HUES64 (cell line): ENCODE measurements around the gene CA4.
"Not testable (repeated sequence)": the region's sequence is repeated elsewhere in the genome, so short reads cannot be mapped to it uniquely, and the experiment has no call there.

Source experiments
- H3K27ac ChIP-seq: 2 replicates; pipeline ENCODE4 v1.7.0; 2013; ENCODE audit warnings: low read depth, low read length, inconsistent platforms
- H3K27me3 ChIP-seq: 2 replicates; pipeline ENCODE4 v1.6.1; 2013; ENCODE audit warnings: mild to moderate bottlenecking, low read length; ENCODE audit not compliant: insufficient read depth
- H3K36me3 ChIP-seq: 2 replicates; pipeline ENCODE4 v1.6.1; 2013; ENCODE audit warnings: mild to moderate bottlenecking, low read length; ENCODE audit not compliant: insufficient read depth
- H3K4me1 ChIP-seq: 2 replicates; pipeline ENCODE4 v1.6.1; 2013; ENCODE audit warnings: mild to moderate bottlenecking, low read length, moderate library complexity; ENCODE audit not compliant: insufficient read depth
- H3K4me3 ChIP-seq: 2 replicates; pipeline ENCODE4 v1.5.1; 2013; ENCODE audit warnings: mild to moderate bottlenecking, low read length, moderate library complexity
- H3K9ac ChIP-seq: 2 replicates; pipeline ENCODE4 v1.6.1; 2013; ENCODE audit warnings: mild to moderate bottlenecking, low read depth, low read length
- H3K9me3 ChIP-seq: 2 replicates; pipeline ENCODE4 v1.6.1; 2013; ENCODE audit warnings: low read depth, low read length; ENCODE audit not compliant: insufficient read depth
- WGBS: fragments of 150-250, 120-280 bp; methylation state at CpG from one replicate; pipeline ENCODE4 v1.1.7; 2013; ENCODE audit warnings: missing lambda C conversion rate; 5-methylcytosine and 5-hydroxymethylcytosine counted together

CA4 gene

DNA sequence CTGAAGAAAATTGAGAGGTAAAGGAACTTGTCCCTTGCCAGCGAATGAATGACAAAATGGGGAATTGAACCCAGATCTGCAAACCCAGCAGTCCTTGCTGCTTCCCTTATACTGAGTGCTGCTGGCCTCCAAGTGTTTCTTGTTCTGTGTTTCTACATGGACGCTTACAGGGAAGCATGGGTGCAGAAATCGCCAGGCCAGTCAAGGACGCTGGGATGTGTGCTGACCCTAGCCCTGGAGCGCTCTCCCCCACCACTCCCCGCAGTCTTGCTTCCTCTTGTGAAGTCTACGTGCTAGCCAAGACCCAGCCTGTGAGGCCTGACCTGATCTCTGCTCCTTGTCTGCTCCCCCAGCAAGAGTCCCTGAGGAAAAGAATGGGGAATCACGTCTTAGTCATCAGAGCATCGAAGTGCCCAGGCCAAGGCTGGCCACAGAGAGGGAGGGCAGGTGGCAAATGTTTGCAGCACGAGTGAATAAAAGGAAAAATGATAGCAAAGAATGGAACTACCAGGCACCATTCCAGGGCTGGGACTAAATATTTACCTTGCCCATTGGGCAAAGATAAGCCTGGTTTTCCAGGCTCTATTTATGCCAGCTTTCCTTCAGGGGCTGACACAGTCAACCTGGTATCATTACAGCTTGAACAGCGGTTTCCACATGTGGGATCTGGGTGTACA lies 17.4 kb downstream of the CA4 start:
- H3K27ac ChIP-seq: no peak overlapping the region
- no peak overlapping the region for H3K4me3 ChIP-seq
- no peak overlapping the region for H3K9ac ChIP-seq
- H3K36me3 ChIP-seq: no peaks in the 10 kb centered on the region
- peaks cover 11% of the 10 kb centered on the region for H3K4me1 ChIP-seq
- 79% methylated on average over 11 of the region's 11 CpGs for WGBS
- H3K27me3 ChIP-seq: no peaks in the 10 kb centered on the region
- no peaks in the 10 kb centered on the region for H3K9me3 ChIP-seq

DNA sequence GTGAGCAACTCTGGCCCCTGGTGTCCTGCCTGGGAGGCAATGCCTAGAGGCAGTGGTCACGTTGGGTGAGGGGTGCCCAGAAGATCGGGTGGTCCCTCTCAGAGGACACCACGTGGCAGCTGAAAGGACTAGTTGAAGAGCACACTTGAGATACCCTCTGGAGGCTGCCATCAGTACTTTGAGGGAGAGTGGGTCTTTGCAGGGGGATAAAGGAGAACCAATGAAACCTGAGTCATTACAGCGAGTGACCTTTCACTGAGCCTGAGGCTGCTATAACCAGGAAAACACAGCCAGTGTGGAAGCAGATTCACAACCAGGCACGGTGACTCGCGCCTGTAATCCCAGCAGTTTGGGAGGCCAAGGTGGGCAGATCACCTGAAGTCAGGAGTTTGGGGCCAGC lies 18.9 kb downstream of the CA4 start:
- Histone ChIP-seq H3K9ac (no peak overlapping the region), H3K27me3 (no peaks in the 10 kb centered on the region), H3K9me3 (no peaks in the 10 kb centered on the region), H3K4me1 (no peaks in the 10 kb centered on the region), H3K36me3 (no peaks in the 10 kb centered on the region), H3K4me3 (no peak overlapping the region), H3K27ac (no peak overlapping the region)
- WGBS: 78% methylated on average over 7 of the region's 7 CpGs

DNA sequence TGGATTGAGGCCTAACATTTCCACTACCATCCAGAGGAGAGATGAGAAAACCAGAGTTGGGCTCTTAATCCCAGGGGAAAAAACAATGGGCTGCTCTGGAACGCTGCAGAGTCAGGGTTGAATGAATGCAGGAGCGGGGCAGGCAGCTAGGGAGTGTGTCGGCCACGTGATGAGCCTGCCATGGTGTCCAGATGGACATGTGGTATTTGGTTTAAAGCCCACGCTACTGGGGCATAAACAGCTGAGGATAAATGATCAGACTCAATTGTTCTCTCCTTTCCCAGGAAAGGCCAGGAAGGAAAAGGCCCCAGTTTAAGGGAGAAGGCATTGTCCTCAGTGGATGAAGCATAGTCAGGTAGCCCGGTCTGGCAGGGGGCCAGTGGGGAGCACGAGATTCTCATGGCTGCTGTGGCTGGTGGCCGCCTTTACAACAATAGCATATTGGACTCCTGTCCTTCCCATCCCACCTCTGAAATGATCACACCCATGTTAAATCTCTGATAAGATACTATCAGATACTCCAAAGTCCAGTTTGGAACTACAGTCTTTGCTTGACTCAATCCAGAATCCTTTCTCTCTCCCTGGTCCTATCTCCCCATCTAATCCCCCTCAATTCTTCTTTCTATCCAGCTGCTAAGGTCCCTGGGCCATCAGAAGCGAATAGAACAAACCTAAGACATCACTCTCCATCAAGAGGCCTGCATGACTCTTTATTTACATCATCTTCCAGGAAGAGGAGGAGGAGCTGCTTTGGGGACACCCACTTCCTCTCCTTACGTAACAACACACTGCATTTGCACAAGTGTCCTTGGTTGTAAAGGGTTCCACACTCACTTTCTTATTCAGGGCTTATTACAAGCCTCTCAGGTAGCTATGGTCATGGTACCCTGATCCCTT lies 20.4 kb downstream of the CA4 start:
- Histone ChIP-seq H3K27ac (no peak overlapping the region), H3K4me1 (no peaks in the 10 kb centered on the region), H3K9me3 (no peaks in the 10 kb centered on the region), H3K9ac (no peak overlapping the region), H3K27me3 (no peaks in the 10 kb centered on the region), H3K36me3 (no peaks in the 10 kb centered on the region), H3K4me3 (no peak overlapping the region)
- WGBS: 86% methylated on average over 9 of the region's 10 CpGs

DNA sequence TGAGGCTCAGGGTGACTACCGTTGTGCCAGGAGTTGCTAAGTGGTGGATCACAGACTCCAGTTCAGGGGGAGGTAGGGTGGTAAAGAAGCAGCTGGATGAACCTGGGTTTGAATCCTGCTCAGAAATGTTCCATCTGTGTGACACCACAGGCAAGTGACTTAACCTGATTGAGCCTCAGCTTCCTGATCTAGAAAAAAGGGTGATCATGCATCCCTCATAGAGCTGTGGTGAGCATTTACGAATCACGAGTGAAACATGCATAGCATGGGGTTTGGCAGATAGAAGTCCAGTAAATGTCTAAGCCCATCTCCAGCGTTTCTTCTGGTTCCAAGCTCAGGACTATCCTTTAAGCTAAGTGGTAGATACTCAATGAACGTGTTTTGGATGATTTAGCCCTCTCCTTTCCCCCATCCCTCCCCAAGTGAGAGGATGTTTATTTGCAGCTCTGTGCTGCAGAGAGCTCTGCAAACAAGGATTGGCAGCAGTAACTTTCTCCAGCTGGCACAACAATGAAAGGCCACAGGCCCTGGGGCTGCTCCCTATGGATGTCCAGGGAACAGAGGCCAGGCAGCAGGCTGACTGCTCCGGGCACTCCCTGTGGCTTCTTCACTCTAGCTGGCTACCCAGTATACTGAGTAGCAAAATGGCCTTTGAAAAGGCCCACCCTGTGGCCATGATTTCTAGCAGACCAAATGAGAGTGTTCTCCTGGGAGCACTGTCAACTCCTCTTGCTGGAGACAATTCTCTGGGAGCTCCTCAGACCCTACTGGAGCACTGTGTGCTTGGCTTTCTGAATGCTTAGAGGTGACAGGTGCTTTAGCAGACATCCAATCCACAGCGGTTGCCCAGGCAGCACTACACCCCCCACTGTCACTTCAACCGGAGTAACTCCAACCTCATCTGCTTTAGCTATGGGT lies 21.3 kb downstream of the CA4 start:
- Histone ChIP-seq H3K4me1 (no peaks in the 10 kb centered on the region), H3K9ac (no peak overlapping the region), H3K27ac (no peak overlapping the region), H3K4me3 (no peak overlapping the region), H3K27me3 (no peaks in the 10 kb centered on the region), H3K36me3 (no peaks in the 10 kb centered on the region), H3K9me3 (no peaks in the 10 kb centered on the region)
- 74% methylated on average over 7 of the region's 8 CpGs for WGBS

DNA sequence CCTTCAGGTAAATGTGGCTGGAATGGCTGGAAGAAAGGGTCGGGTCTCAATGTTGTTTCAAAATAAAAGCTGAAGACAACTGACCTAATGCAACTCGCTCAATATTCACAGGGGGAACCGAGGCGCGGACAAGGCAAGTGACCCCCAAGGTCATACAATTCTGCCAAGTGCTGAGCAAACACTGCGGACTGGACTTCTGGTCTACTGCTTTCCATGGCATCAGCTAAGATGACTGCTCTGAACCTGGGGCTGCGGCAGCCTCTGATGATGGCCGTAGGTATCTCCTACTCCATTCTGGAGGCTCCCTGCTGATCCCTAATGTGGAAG lies 21.9 kb downstream of the CA4 start:
- no peak overlapping the region for H3K4me3 ChIP-seq
- H3K27me3 ChIP-seq: no peaks in the 10 kb centered on the region
- no peaks in the 10 kb centered on the region for H3K4me1 ChIP-seq
- H3K27ac ChIP-seq: no peak overlapping the region
- no peak overlapping the region for H3K9ac ChIP-seq
- no peaks in the 10 kb centered on the region for H3K9me3 ChIP-seq
- WGBS: 91% methylated on average over 8 of the region's 8 CpGs
- H3K36me3 ChIP-seq: no peaks in the 10 kb centered on the region

DNA sequence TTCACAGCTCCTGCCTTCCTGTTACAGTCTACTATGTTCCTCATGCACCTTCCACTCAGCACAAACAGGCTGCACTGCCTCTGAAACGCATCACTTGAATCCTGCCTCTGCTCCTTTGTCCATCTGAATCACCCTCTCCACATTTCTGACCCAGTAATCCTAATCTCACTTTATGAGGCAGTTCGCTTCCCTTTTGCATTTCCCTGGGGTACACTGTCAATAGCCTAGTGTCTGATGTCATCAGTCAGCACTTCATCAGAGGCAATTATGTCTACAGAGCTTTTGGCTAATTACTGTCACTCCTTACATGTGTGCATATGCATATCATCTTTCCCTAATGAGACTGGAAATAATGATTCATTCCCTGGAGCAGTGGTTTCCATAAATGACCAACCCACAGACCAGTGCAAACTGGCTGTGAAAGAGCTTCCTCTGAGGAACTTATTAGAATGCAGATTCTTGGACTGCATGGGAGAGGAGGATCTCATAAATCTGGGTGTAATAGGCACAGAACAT lies 23.6 kb downstream of the CA4 start:
- no peak overlapping the region for H3K27ac ChIP-seq
- no peaks in the 10 kb centered on the region for H3K9me3 ChIP-seq
- WGBS: 92% methylated on average over 2 of the region's 2 CpGs
- no peak overlapping the region for H3K4me3 ChIP-seq
- H3K4me1 ChIP-seq: no peaks in the 10 kb centered on the region
- no peaks in the 10 kb centered on the region for H3K27me3 ChIP-seq
- H3K9ac ChIP-seq: no peak overlapping the region
- peaks cover 11% of the 10 kb centered on the region for H3K36me3 ChIP-seq

DNA sequence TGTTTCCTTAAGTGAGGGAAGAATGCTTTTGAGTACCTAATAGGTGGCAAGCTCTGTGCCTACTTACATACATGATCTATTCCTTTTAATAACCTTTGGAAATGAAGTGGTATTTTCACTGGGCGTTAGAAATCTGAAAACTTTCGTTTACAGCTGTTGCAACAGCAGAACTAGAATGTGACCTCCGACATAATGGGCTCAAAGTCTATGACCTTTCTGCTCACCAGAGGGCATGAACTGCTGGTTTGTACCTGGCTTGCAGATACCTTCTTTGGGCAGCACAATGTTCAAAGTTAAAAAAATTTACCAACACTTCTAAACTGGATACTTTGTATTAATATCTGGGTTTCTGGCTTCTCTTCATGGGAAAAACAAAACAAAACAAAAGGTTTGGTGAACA lies 24.3 kb downstream of the CA4 start:
- Histone ChIP-seq H3K9me3 (no peaks in the 10 kb centered on the region), H3K36me3 (peaks cover 18% of the 10 kb centered on the region), H3K4me3 (no peak overlapping the region), H3K4me1 (no peaks in the 10 kb centered on the region), H3K27me3 (no peaks in the 10 kb centered on the region), H3K27ac (no peak overlapping the region), H3K9ac (no peak overlapping the region)
- WGBS: 86% methylated on average over 3 of the region's 3 CpGs

DNA sequence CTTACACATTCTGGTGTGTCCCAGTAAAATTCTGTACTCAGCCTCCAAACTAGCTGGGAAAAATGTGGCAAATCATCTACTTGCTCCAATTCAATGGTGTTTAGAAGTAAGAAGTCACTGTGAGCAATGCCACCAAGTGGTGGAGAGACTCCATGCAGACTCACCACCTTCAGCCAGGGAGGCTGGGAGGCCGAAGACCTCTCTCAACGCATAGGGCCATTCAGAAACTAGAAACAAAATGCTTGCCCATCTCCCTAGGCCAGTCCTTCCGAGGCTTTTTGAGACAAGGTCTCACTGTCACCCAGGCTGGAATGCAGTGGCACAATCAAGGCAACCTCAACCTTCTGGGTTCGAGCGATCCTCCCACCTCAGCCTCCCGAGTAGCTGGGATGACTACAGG lies 25.0 kb downstream of the CA4 start:
- H3K9me3 ChIP-seq, H3K27ac ChIP-seq, H3K27me3 ChIP-seq, H3K4me3 ChIP-seq, H3K9ac ChIP-seq, H3K4me1 ChIP-seq: not testable (repeated sequence)
- WGBS: 92% methylated on average over 6 of the region's 6 CpGs
- peaks cover 22% of the 10 kb centered on the region for H3K36me3 ChIP-seq

DNA sequence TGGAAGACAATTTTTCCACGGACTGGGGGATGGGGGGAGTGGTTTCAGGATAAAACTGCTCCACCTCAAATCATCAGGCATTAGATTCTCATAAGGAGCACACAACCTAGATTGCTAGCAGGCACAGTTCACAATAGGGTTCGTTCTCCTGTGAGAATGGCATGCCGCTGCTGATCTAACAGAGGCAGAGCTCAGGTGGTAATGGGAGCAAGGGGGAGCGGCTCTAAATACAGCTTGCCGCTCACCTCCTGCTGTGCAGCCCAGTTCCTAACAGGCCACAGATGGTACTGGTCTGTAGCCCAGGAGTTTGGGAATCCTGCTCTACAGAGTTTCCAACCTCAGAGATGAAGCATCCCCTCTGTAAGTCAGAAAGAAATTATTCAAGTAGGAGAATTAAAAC lies 27.0 kb downstream of the CA4 start:
- peaks cover 37% of the 10 kb centered on the region for H3K36me3 ChIP-seq
- WGBS: 80% methylated on average over 4 of the region's 5 CpGs
- not testable (repeated sequence) for H3K27me3 ChIP-seq, H3K9ac ChIP-seq, H3K4me3 ChIP-seq, H3K9me3 ChIP-seq, H3K27ac ChIP-seq, H3K4me1 ChIP-seq

DNA sequence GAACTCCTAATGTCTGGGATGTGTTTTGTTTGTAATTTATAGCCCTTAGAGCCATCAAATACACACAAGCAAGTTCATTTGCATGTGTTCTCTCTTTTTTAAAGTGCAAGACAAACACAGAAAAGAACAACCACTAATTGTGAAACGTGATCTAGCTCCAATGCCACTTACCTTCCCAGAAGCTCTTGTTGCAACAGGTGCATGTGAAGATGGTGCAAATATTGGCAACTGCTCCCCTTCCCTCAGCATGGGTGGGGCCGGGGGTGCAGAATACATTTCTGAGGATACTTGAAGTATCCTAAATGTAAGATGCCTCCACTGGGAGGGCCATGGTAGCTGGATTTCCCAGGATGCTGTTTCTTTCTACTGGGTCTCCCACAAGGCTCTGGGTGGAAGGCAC lies 28.4 kb downstream of the CA4 start:
- WGBS: 91% methylated on average over 1 of the region's 2 CpGs

DNA sequence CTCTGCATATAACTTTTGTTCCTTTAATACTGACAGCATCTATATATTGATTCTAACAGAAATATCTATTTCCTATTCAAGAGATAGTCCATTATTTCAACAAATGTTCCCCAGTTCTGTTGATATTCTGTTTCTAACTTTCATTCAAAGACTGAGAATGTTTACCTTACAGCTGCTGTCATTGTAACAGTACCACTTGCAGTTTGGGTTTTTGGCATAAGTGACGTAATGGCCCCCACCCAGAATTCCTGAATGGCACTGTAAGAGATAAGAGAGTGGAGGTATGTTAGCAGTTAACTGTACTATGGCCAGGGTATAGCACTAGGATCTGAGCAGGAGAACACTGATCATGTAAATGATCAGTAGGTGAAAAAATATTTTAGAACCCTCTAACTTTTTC lies 30.6 kb downstream of the CA4 start:
- peaks cover 68% of the 10 kb centered on the region for H3K36me3 ChIP-seq
- WGBS: 100% methylated on average over 1 of the region's 1 CpG
- H3K27ac ChIP-seq, H3K9me3 ChIP-seq, H3K4me3 ChIP-seq, H3K9ac ChIP-seq, H3K4me1 ChIP-seq, H3K27me3 ChIP-seq: not testable (repeated sequence)

More for the DNA sequence above, 28.4 kb downstream of the CA4 start:
- not testable (repeated sequence) for H3K4me3 ChIP-seq, H3K9ac ChIP-seq, H3K9me3 ChIP-seq, H3K27me3 ChIP-seq, H3K4me1 ChIP-seq, H3K27ac ChIP-seq
- H3K36me3 ChIP-seq: peaks cover 50% of the 10 kb centered on the region
